HEK293T (cell line): ENCODE measurements around the gene DOCK9.

Experiments
- CTCF ChIA-PET: fragments of 350-600 bp; formaldehyde crosslinking; extraction: SDS; loops from one replicate; lab custom pipeline; 2021; ENCODE audit warnings: antibody characterized with exemption, inconsistent platforms; lab: Yijun Ruan, JAX
- POLR2A ChIA-PET: fragments of 350-600 bp; formaldehyde crosslinking; extraction: SDS; loops from one replicate; lab custom pipeline; 2020; ENCODE audit warnings: antibody characterized with exemption, inconsistent platforms; lab: Yijun Ruan, JAX
- DNase-seq: peaks from one replicate; pipeline ENCODE4 v3.0.0; 2012; ENCODE audit warnings: mixed read lengths; ENCODE audit errors: extremely low spot score
- ARNT ChIP-seq: fragments of 450-650 bp; IDR thresholded peaks from 2 replicates; pipeline ENCODE4 v1.6.1; 2017; ENCODE audit warnings: mild to moderate bottlenecking
- BHLHE40 ChIP-seq: fragments of 450-650 bp; IDR thresholded peaks from 2 replicates; pipeline ENCODE4 v1.6.1; 2016; ENCODE audit warnings: mild to moderate bottlenecking, moderate library complexity, borderline replicate concordance
- CTBP1 ChIP-seq: fragments of 450-650 bp; IDR thresholded peaks from 2 replicates; pipeline ENCODE4 v1.6.1; 2016; ENCODE audit warnings: borderline replicate concordance
- ELF4 ChIP-seq: fragments of 450-650 bp; IDR thresholded peaks from 2 replicates; pipeline ENCODE4 v1.6.1; 2017; ENCODE audit warnings: antibody characterized with exemption
- FOXA1 ChIP-seq: fragments of 450-650 bp; IDR thresholded peaks from 2 replicates; pipeline ENCODE4 v1.6.1; 2016; ENCODE audit warnings: mild to moderate bottlenecking
- FOXK2 ChIP-seq: fragments of 450-650 bp; IDR thresholded peaks from 2 replicates; pipeline ENCODE4 v1.6.1; 2016; ENCODE audit warnings: mild to moderate bottlenecking
- FOXM1 ChIP-seq: fragments of 450-650 bp; IDR thresholded peaks from 2 replicates; pipeline ENCODE4 v1.6.1; 2017; ENCODE audit warnings: mild to moderate bottlenecking, borderline replicate concordance
- HDGF ChIP-seq: fragments of 450-650 bp; IDR thresholded peaks from 2 replicates; pipeline ENCODE4 v1.6.1; 2017; ENCODE audit warnings: antibody characterized with exemption, borderline replicate concordance
- L3MBTL2 ChIP-seq: fragments of 450-650 bp; conservative IDR thresholded peaks from 2 replicates; pipeline ENCODE4 v1.6.1; 2016; ENCODE audit warnings: mild to moderate bottlenecking
- LEF1 ChIP-seq: fragments of 450-650 bp; IDR thresholded peaks from 2 replicates; pipeline ENCODE4 v1.6.1; 2017; ENCODE audit warnings: mild to moderate bottlenecking, borderline replicate concordance
- NFRKB ChIP-seq: fragments of 450-650 bp; IDR thresholded peaks from 2 replicates; pipeline ENCODE4 v1.6.1; 2016; ENCODE audit warnings: mild to moderate bottlenecking, moderate library complexity
- PKNOX1 ChIP-seq: fragments of 450-650 bp; IDR thresholded peaks from 2 replicates; pipeline ENCODE4 v1.6.1; 2016
- SP1 ChIP-seq: fragments of 450-650 bp; IDR thresholded peaks from 2 replicates; pipeline ENCODE4 v1.6.1; 2017
- SUZ12 ChIP-seq: fragments of 450-650 bp; IDR thresholded peaks from 2 replicates; pipeline ENCODE4 v1.6.1; 2016; ENCODE audit warnings: mild to moderate bottlenecking
- TARDBP ChIP-seq: fragments of 450-650 bp; IDR thresholded peaks from 2 replicates; pipeline ENCODE4 v1.6.1; 2016
- ZNF384 ChIP-seq: fragments of 450-650 bp; IDR thresholded peaks from 2 replicates; pipeline ENCODE4 v1.6.1; 2016

Gene DOCK9

GRCh38 chr13:98824376-98825160 is 153.3 kb downstream of the DOCK9 start:
- CTCF ChIA-PET: no interaction called here

DNA sequence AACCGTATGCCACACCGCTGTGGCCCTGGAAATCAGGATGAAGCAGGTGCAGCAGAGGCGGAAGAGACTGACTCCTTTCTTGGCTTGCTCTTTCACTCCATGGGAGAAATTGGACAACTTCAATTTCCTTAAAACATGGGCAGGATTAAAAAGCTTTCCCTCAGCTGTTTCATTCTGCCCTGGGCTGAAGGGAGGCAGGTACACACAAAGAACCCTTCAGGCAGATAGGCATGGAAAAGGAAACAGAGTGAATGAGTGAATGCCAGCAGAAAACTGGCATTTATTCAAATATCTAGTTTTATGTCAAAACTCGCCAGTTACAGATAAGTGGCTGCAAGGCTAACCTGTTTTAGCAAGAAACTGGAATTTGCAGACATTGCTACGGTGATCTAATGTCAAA is 154.4 kb downstream of the DOCK9 start:
- ChIA-PET CTCF (no interaction called here), POLR2A (no interaction called here)
- TF ChIP-seq FOXK2: no peak
- no peak for DNase-seq

More at GRCh38 chr13:98824376-98825160, 153.3 kb downstream of the DOCK9 start:
- POLR2A ChIA-PET: no interaction called here
- no peak for DNase-seq
- no peak for TF ChIP-seq CTBP1
- no peak for TF ChIP-seq TARDBP
- no peak for TF ChIP-seq FOXK2
- TF ChIP-seq ELF4: no peak
- TF ChIP-seq PKNOX1: no peak
- no peak for TF ChIP-seq BHLHE40
- no peak for TF ChIP-seq NFRKB
- no peak for TF ChIP-seq L3MBTL2
- TF ChIP-seq ARNT: no peak
- no peak for TF ChIP-seq FOXM1
- TF ChIP-seq SUZ12: no peak
- TF ChIP-seq HDGF: no peak

- DNase-seq: no peak
- ChIA-PET POLR2A (no interaction called here), CTCF (no interaction called here)
- TF ChIP-seq HDGF (no peak), SUZ12 (no peak)
Measured at GRCh38 chr13:98822225-98822606, 155.6 kb downstream of the DOCK9 start.

DNA sequence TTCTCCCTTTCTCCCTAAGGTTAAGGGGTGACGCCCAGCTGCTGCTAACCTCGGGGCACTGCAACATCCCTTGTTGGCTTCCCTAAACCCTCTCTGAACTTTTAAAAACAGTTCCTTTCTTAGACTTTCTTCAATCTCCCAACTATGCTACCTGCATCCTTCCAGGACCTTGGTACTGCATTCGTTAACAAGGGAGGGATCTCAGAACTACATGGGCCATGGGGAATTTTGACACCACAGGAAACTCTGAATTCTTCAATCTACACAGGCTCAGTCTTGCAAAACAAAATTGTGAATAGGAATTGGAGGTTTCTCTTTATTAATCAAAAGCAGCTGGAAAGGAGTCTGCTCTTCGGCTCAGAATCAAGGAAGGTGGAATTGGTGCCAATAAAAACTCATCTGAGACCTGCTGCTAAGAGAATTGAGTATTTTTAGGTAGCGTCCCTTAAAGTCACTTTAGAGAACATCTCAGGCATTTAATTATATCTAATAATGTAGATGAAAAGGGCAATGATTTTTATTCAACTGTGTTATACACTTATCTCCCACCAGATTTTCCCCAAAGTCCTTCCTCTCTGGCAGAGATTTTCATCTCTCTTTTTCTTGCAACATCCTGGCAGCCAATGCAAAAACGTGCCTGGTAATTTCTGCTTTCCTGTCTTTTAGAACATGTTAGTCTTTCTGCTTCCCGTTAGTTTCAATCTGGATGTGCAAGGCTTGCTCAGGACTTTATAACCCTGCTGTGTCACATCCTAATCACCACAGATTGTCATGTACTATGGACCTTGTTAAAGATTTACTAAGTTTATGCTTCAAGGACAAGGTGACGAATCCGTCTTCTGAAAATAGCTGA is 156.3 kb downstream of the DOCK9 start:
- ChIA-PET POLR2A (no interaction called here), CTCF (no interaction called here)
- TF ChIP-seq NFRKB (no peak), FOXM1 (no peak), ZNF384 (no peak), FOXA1 (no peak), CTBP1 (no peak), PKNOX1 (no peak), FOXK2 (no peak), BHLHE40 (no peak), LEF1 (no peak), ELF4 (no peak), SP1 (no peak), HDGF (no peak), TARDBP (no peak)
- DNase-seq: no peak

DNA sequence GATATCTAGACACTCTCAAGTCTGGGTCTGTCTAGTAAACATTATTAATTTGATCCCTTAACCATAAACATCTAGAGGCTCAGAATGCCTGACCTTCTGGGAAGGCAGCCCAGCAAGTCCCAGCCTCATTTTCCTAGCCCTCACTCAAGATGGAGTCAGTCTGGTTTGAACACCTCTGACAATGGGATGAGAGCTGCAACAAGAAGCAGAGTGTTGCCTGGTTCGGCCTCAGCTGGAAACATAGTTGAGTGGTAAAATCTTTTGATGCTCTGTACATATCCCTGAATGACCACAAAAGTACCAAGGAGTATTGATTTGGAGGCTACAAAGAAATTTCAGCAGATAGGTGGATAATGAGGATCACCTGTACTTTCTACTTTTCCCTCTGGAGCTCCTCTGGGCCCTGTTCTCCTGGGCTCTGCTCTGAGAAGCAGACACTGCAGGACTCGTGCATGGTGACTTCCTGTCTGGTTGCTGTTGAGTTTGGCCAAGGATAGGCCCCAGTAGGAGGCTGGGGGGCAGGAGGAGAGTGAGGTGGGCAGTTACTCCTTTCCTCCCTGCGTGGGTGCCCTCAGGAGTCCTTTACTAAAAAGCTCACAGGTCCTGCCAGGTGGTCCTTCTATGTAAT is 157.0 kb downstream of the DOCK9 start:
- CTCF ChIA-PET: interaction anchor here (0.8 kb wide), 1 partner anchor 19 kb away, joined by 3 read pairs; no protein-coding TSS in a partner anchor
- POLR2A ChIA-PET: no interaction called here
- DNase-seq: no peak
- no peak for TF ChIP-seq ZNF384
- no peak for TF ChIP-seq BHLHE40
- TF ChIP-seq TARDBP: no peak
- TF ChIP-seq FOXK2: no peak
- TF ChIP-seq LEF1: no peak
- no peak for TF ChIP-seq PKNOX1
- TF ChIP-seq SP1: no peak
- TF ChIP-seq FOXM1: no peak

DNA sequence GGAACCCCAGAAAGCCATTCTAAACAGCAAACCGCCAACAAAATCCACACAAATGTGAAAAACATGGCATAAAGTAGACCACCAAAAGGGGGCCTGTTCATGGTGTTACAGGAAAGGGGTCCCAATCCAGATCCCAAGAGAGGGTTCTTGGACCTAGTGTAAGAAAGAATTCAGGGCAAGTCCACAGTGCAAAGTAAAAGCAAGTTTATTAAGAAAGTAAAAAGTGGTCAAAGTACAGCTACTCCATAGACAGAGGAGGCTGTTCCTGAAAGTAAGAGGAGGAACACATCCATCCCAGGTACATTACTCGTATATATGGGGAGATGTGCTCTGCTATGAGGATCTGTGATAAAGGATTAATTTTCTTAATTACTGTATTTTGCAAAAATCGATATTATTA is 157.6 kb downstream of the DOCK9 start:
- CTCF ChIA-PET: interaction anchor here (0.8 kb wide), 1 partner anchor 20 kb away, joined by 3 read pairs; no protein-coding TSS in a partner anchor
- no peak for TF ChIP-seq CTBP1
- TF ChIP-seq SUZ12: no peak
- TF ChIP-seq TARDBP: no peak
- no peak for TF ChIP-seq FOXM1
- TF ChIP-seq NFRKB: no peak
- no peak for TF ChIP-seq HDGF
- no peak for TF ChIP-seq ZNF384
- no peak for TF ChIP-seq SP1
- TF ChIP-seq L3MBTL2: no peak
- no peak for TF ChIP-seq LEF1
- TF ChIP-seq PKNOX1: no peak
- TF ChIP-seq ARNT: no peak
- TF ChIP-seq FOXA1: no peak
- TF ChIP-seq FOXK2: no peak
- no peak for TF ChIP-seq BHLHE40
- no peak for TF ChIP-seq ELF4
- POLR2A ChIA-PET: no interaction called here
- DNase-seq: no peak
